Measurements from ENCODE around the gene LRFN2.

LRFN2 gene

DNA sequence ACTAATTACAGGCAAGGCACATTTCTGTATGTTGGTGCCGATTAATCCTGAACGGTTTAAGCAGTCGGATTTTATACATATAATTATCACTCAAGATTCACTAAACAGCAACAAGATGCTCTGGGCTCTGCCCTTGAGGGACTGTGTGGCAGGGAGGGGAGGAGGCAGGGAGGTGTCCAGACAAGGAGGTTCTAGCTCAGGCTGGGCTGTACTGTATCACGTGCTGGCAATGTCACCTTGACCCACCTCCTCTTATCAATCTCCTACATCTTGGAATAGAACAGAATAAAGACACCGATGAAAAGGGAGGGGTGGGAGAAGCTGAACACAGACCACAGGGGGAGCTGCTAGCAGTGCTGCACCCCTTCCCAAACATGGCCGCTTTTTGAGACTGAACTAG, 65.7 kb downstream of the LRFN2 start:
- H3K4me3 Mint-ChIP-seq: no peak overlapping the region
- no peaks in the 10 kb centered on the region for H3K9me3 Mint-ChIP-seq
- no peaks in the 10 kb centered on the region for H3K36me3 Mint-ChIP-seq
- no peak overlapping the region for H3K27ac Mint-ChIP-seq
- ATAC-seq (no peak), DNase-seq (ENCODE audit: low spot score in 2 of 2) (no peak)
- peaks cover 5% of the 10 kb centered on the region for H3K4me1 Mint-ChIP-seq

DNA sequence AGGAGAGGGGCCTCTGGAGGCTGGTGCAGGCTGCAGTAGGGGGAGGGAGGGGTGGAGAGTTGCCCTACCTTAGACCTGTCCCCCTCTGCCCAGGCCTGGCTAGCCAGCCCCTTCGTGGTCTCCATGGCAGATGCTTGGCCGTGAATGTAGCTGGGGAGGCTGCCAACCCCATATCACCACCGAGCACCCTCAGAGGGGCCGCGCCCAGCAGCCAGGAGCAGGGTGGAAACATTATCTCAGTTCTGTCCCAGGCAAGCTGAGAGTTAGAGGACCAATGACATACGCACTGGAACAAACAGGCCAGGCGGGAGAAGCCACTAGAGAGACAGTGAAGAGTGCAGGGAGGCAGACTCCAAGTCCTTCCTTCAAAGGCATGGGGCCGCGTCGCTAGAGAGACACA, 66.5 kb downstream of the LRFN2 start:
- no peaks in the 10 kb centered on the region for H3K9me3 Mint-ChIP-seq
- peaks cover 5% of the 10 kb centered on the region for H3K4me1 Mint-ChIP-seq
- no peak overlapping the region for H3K4me3 Mint-ChIP-seq
- no peak overlapping the region for H3K27ac Mint-ChIP-seq
- ATAC-seq (no peak), DNase-seq (ENCODE audit: low spot score in 2 of 2) (no peak)
- no peaks in the 10 kb centered on the region for H3K36me3 Mint-ChIP-seq

DNA sequence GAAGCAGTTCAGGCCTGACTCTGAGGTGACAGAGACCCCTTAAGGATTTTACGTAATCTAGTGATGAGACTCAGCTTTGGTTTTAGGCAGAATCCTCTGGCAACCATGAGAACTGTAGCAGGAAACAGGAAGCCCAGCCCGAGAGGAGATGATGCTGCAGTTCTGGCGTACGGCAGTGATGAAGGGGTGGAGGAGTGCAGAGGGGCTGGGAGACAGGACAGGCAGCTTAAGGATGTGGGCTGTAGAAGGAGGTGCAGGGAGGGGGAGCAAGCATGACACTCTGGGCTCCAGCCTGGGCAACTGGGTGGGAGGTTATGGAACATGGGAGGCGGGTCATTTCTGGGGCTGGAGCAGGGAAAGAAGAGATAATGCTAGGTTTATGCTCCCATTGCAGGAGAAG, 67.1 kb downstream of the LRFN2 start:
- Mint-ChIP-seq H3K36me3 (no peaks in the 10 kb centered on the region), H3K9me3 (no peaks in the 10 kb centered on the region), H3K4me3 (no peak overlapping the region), H3K27ac (no peak overlapping the region), H3K4me1 (peaks cover 5% of the 10 kb centered on the region)
- DNase-seq (ENCODE audit: low spot score in 2 of 2) (no peak), ATAC-seq (no peak)

DNA sequence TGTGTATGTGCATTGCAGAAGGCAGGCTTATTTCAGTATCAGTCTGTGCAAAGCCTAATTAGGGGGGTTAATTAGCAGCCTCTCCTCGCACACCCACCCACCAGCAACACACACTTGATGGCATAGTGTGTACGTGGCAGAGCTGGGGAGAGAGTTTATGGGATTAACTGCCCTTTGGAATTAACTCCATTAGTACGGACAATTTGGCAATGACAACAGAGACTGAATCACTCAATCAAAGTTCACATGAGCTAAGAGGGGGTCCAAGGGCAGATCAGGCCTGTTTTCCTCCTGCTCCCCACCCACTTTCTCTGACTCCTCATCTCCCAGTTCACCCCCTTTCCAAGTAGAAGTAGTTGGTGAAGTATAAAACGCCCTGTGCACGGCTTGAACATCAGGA, 69.5 kb downstream of the LRFN2 start:
- H3K9me3 Mint-ChIP-seq: no peaks in the 10 kb centered on the region

DNA sequence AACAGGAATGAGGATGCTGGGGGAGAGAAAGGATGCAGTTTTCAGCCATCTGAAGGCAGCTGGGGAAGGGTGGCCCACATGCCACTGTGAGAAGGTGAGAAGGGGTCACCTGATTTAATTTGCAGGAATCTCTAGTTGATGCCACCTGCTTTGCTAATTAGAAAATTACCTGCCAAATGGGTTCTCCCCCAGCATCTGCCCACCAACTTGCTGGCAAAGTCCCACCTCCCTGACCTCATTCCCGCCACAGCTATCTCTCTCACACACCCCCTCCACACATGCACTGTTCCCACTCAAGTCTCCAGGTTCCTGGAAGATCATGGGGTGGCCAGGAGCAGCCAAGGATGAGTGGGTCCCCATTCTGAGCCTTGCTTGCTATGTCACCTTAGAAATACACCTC, 70.7 kb downstream of the LRFN2 start:
- Mint-ChIP-seq H3K27ac (no peak overlapping the region), H3K36me3 (no peaks in the 10 kb centered on the region), H3K4me1 (peaks cover 9% of the 10 kb centered on the region), H3K9me3 (no peaks in the 10 kb centered on the region), H3K4me3 (no peak overlapping the region)
- ATAC-seq (no peak), DNase-seq (ENCODE audit: low spot score in 2 of 2) (no peak)

More for the DNA sequence above, 69.5 kb downstream of the LRFN2 start:
- no peak overlapping the region for H3K27ac Mint-ChIP-seq
- H3K4me1 Mint-ChIP-seq: peaks cover 5% of the 10 kb centered on the region
- H3K36me3 Mint-ChIP-seq: no peaks in the 10 kb centered on the region
- ATAC-seq (no peak), DNase-seq (ENCODE audit: low spot score in 2 of 2) (no peak)
- no peak overlapping the region for H3K4me3 Mint-ChIP-seq

DNA sequence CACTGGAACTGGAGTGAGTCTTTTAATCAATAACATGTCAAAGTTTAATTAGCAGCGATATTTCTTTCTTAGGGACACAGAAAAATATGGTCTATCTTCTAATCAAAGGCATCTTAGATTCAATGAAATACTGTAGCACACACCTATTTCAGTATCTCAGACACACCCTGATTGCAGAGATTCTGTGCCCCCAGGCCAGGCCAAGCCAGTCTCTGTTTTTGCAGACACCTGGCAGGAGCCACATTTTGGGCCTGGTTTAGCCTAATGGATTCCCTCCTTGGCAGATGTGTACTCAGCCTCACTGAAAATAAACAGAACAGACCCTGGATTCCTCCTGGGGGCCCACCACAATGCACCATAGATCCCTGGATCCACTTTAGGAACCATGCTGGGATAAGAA, 74.8 kb downstream of the LRFN2 start:
- no peak overlapping the region for H3K4me3 Mint-ChIP-seq

DNA sequence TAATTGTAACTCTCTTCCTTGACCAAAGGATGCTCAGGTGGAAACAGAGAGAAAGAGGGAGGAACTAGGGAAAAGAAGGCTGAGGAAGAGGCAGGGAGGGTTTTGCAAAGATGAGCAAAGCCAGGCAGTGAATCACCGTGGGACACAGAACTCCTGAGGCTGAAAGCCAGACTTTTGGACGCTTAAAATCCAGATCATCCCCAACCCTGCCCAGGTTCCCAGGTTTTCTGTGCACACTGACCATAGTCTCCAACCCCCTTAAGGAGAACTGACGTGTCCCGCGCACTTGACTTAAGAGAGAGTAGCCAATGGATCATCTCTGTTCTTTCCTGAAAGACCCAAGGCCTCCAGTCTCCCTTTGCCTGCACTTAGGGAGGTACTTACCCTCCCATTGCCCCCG, 75.3 kb downstream of the LRFN2 start:
- ATAC-seq (no peak), DNase-seq (ENCODE audit: low spot score in 2 of 2) (no peak)
- Mint-ChIP-seq H3K9me3 (no peaks in the 10 kb centered on the region), H3K4me3 (no peak overlapping the region), H3K36me3 (no peaks in the 10 kb centered on the region), H3K4me1 (peaks cover 30% of the 10 kb centered on the region), H3K27ac (no peak overlapping the region)

More for the DNA sequence above, 74.8 kb downstream of the LRFN2 start:
- no peak for DNase-seq (ENCODE audit: low spot score in 2 of 2)
- no peak for ATAC-seq
- no peaks in the 10 kb centered on the region for H3K9me3 Mint-ChIP-seq
- H3K36me3 Mint-ChIP-seq: no peaks in the 10 kb centered on the region
- no peak overlapping the region for H3K27ac Mint-ChIP-seq
- H3K4me1 Mint-ChIP-seq: peaks cover 30% of the 10 kb centered on the region

DNA sequence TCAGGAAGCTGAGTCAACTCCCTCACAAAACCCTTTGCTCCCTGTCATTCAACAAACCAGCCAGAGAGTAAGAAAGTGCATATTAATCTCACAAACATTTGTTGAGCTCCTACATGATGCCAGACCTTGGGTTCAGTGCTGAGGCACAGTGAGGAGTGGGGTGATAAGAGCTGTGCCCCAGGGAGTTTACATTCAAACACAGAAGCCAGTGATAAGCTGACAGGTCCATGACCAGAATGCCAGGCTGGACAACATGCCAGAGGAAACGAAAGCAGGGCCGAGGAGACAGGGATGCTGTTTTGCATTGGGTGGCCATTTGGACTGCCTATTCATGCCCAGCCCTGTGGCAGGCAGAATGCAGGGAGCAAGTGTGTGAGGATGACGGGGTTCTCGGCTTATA, 76.7 kb downstream of the LRFN2 start:
- H3K4me3 Mint-ChIP-seq: no peak overlapping the region
- ATAC-seq: no peak
- peaks cover 30% of the 10 kb centered on the region for H3K4me1 Mint-ChIP-seq
- no peak overlapping the region for H3K27ac Mint-ChIP-seq
- H3K36me3 Mint-ChIP-seq: no peaks in the 10 kb centered on the region
- DNase-seq (ENCODE audit: low spot score in 2 of 2): no peak
- H3K9me3 Mint-ChIP-seq: no peaks in the 10 kb centered on the region

DNA sequence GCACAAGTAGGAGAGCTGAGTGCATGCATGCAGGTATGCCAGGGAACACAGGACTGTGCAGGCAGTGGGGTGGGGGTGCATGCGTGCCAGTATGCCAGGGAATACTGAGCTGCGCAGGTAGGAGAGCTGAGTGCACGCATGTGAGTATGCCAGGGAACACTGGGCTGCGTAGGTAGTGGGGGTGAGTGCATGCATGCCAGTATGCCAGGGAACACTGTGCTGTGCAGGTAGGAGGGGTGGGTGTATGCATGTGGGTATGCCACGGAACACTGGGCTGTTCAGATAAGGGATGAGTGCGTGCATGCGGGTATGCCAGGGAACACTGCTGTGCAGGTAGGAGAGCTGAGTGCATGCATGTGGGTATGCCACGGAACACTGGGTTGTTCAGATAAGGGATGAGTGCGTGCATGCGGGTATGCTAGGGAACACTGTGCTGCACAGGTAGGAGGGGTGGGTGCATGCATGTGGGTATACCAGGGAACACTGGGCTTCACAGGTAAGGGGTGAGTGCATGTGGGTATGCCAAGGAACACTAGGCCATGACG, 77.4 kb downstream of the LRFN2 start:
- Mint-ChIP-seq H3K36me3 (no peaks in the 10 kb centered on the region), H3K9me3 (no peaks in the 10 kb centered on the region), H3K27ac (no peak overlapping the region), H3K4me3 (no peak overlapping the region), H3K4me1 (peaks cover 30% of the 10 kb centered on the region)
- ATAC-seq: no peak
- DNase-seq (ENCODE audit: low spot score in 2 of 2): no peak

DNA sequence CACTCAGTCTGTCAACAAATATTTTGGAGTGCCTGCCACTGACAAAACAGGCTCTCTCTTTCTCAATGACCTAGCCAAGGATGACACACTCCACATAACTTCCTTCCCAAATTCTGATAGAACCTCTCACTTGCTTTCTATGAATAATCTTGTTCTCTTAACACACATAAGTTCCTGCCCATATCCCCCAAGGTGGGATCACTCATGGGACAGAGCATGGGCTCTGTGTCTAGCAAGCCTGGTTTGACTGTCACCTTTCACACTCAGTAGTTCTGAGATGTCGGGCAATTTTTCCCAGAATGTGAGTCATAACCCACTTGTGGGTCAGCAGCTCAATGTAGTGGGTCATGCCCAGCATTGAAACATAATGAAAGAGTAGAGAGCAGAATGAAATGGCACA, 78.1 kb downstream of the LRFN2 start:
- H3K9me3 Mint-ChIP-seq: no peaks in the 10 kb centered on the region
- DNase-seq (ENCODE audit: low spot score in 2 of 2) (peak in 1 of 2 donors; percentile 69), ATAC-seq (peak; percentile 88)
- H3K4me3 Mint-ChIP-seq: no peak overlapping the region
- H3K4me1 Mint-ChIP-seq: peaks cover 30% of the 10 kb centered on the region
- no peaks in the 10 kb centered on the region for H3K36me3 Mint-ChIP-seq
- no peak overlapping the region for H3K27ac Mint-ChIP-seq

DNA sequence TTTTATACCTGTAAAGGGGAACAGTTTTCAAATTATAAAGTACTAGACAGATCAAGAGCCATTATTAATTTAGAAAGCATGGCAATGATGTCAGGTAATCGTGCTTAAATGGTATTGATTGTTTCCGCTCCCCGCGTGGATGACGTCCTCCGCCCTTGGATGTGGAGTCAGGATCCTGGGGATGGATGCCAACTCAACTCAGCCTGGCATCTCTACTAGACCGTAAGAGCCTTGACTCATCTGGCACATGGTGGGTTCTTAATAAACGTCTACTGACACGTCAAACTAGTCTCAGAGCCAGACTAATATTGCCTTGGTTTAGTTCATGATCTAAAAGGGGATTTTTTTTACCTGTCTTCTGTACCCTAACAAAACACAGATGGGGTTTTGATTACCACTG, 80.2 kb downstream of the LRFN2 start:
- H3K27ac Mint-ChIP-seq: no peak overlapping the region
- DNase-seq (ENCODE audit: low spot score in 2 of 2): no peak
- H3K36me3 Mint-ChIP-seq: no peaks in the 10 kb centered on the region
- H3K4me3 Mint-ChIP-seq: no peak overlapping the region
- H3K4me1 Mint-ChIP-seq: peaks cover 30% of the 10 kb centered on the region
- no peaks in the 10 kb centered on the region for H3K9me3 Mint-ChIP-seq
- ATAC-seq: no peak

DNA sequence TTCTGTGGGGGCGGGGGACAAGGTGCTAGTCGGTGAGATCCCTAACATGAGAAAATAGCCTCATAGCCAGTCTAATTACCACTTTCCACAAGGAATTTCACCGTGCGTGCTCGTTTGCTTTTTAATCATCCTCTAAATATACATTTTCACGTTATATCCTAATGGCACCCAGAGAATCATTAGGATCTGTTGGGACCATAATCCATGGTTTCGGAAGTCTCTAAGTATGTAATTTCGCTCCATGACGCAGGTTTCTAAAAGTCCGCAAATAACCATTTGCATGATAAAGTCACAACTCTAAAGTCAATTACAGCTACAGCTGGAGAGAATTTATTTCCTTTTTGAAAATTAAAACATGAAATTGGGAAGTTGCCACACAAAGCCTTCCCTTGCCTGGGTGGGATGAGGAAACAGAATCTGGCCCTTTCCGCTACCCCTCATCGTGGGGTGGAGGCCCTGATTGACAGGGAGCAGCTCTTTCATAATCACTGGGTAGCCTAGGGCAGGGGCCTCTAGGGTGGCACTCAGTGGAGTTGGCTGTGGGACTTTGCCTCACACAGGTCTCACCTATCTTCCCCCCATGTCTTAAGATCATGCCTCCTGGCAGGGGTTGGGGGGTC, 81.9 kb downstream of the LRFN2 start:
- H3K27ac Mint-ChIP-seq: no peak overlapping the region
- ATAC-seq: no peak
- H3K36me3 Mint-ChIP-seq: no peaks in the 10 kb centered on the region
- no peak for DNase-seq (ENCODE audit: low spot score in 2 of 2)
- H3K9me3 Mint-ChIP-seq: no peaks in the 10 kb centered on the region
- H3K4me1 Mint-ChIP-seq: peaks cover 16% of the 10 kb centered on the region
- no peak overlapping the region for H3K4me3 Mint-ChIP-seq

DNA sequence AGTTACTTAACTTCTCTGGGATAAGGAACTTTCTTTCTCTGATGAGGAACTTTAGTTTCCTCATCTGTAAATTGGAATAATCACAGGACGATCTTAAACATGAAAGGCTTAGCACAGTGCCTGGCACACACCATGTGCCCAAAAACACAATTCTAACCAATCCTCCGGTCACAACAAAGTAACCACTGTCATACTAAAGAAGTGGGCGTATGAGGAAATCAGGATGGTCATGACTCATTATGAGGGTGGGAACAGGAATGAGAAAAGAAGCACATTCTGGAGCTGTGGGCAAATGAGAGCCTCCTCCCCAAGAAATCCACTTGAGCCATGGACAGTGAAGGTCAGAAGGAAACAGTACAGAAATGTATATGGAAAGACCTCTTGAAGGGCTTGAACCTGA, 82.9 kb downstream of the LRFN2 start:
- peaks cover 6% of the 10 kb centered on the region for H3K4me1 Mint-ChIP-seq
- no peak overlapping the region for H3K27ac Mint-ChIP-seq
- H3K4me3 Mint-ChIP-seq: no peak overlapping the region
- no peaks in the 10 kb centered on the region for H3K36me3 Mint-ChIP-seq
- DNase-seq (ENCODE audit: low spot score in 2 of 2) (no peak), ATAC-seq (no peak)
- no peaks in the 10 kb centered on the region for H3K9me3 Mint-ChIP-seq

DNA sequence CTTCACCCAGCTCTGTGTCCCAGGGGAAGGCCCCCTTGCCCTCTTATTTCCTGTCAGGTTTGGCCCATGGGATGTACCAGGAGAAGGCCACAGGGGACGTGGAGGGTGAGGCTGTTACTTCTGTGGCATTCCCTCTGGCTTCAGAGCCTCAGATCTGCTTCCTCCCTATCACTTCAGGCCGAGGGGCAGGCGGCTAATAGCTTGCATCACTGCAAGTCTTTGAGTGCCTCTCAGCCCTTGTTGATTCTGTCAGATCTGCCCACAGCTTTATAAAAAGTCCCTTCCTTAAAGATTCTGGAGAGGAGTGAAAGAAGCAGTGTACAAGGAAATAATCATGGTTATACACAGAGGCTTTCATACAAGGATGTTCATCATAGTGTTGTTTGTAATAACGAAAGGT, 86.9 kb downstream of the LRFN2 start:
- no peak overlapping the region for H3K4me3 Mint-ChIP-seq
- H3K4me1 Mint-ChIP-seq: no peaks in the 10 kb centered on the region
- DNase-seq (ENCODE audit: low spot score in 2 of 2) (no peak), ATAC-seq (no peak)
- no peaks in the 10 kb centered on the region for H3K36me3 Mint-ChIP-seq
- H3K27ac Mint-ChIP-seq: no peak overlapping the region
- no peaks in the 10 kb centered on the region for H3K9me3 Mint-ChIP-seq

DNA sequence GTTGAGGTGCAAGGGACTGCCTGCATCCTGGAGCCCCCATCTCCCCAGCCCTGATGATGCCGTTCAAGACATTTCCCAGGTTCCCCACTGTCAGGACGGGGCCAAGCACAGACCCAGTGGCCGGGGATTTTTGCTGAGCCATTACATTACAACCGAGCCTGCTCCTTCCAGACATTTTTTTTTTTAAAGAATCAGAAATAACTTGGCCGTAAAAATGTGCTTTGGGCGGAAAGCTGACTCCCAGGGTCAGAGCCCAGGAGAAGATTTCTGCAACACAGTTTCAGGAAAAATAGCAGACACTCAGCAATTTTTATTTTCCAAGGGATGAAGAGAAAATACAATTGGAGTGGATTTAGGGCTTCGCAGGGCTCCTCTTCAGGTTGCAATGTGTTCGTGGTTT, 87.9 kb downstream of the LRFN2 start:
- DNase-seq (ENCODE audit: low spot score in 2 of 2) (no peak), ATAC-seq (no peak)
- H3K4me3 Mint-ChIP-seq: no peak overlapping the region
- H3K4me1 Mint-ChIP-seq: no peaks in the 10 kb centered on the region
- H3K36me3 Mint-ChIP-seq: no peaks in the 10 kb centered on the region
- no peak overlapping the region for H3K27ac Mint-ChIP-seq
- H3K9me3 Mint-ChIP-seq: no peaks in the 10 kb centered on the region

DNA sequence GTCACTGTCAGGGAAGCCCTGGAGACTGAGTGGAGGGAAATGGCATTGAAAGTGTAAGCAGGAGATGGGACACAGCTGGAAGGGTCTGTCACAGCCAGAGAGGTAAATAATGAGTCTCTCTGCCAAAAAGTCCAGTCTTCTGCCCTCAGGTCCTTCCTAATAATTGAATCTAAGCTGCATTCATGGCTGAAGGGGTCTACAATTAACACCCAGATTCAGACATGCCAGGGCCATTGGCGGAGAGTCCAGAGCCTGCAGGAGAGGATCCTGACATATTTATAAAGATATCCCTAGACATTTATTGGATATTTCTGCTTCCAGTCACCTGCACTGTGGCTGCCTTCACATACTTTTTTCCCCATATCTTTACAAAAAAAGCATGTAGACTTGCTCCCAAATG, 89.0 kb downstream of the LRFN2 start:
- Mint-ChIP-seq H3K4me3 (no peak overlapping the region), H3K27ac (no peak overlapping the region), H3K4me1 (no peaks in the 10 kb centered on the region), H3K36me3 (no peaks in the 10 kb centered on the region), H3K9me3 (no peaks in the 10 kb centered on the region)
- DNase-seq (ENCODE audit: low spot score in 2 of 2) (no peak), ATAC-seq (no peak)

DNA sequence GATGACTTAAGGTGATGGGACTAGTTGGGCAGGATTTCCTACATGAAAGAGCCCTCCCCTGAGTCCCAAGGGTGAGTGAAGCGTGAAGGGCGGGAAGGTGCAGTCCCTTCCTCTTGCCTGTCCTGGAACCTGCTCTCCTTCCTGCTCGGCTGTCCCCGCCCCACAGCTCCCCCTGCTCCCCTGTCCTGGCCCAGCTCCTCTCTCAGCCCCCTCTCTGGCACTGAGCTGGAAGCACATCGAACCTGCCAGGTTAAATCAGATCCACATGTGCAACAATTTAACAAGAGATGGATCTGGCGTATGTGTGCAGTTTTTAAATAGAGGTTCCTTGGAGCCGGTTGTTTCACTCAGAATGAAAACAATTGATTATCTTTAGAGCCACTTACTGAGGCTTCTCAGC, 95.0 kb downstream of the LRFN2 start:
- H3K4me3 Mint-ChIP-seq: no peak overlapping the region
- DNase-seq (ENCODE audit: low spot score in 2 of 2) (no peak), ATAC-seq (no peak)
- no peaks in the 10 kb centered on the region for H3K9me3 Mint-ChIP-seq
- no peak overlapping the region for H3K27ac Mint-ChIP-seq
- no peaks in the 10 kb centered on the region for H3K4me1 Mint-ChIP-seq
- no peaks in the 10 kb centered on the region for H3K36me3 Mint-ChIP-seq

All from stimulated activated effector memory CD8-positive, alpha-beta T cell treated with anti-CD3 and anti-CD28 coated beads, Interleukin-12 subunit alpha, Interleukin-12 subunit beta, amount 100 ng/mL, for 72 hours (primary cell).